ENCODE measurements around the gene MCRS1. TPM values are rescaled to one million over a fixed set of nuclear protein-coding genes. Genes with fewer than 3 reads are reported as not detected.
"Not testable (repeated sequence)": the region's sequence is repeated elsewhere in the genome, so short reads cannot be mapped to it uniquely, and the experiment has no call there.

The MCRS1 gene
- total RNA-seq, 1 experiment from 2014 or later: 86.8 TPM

DNA sequence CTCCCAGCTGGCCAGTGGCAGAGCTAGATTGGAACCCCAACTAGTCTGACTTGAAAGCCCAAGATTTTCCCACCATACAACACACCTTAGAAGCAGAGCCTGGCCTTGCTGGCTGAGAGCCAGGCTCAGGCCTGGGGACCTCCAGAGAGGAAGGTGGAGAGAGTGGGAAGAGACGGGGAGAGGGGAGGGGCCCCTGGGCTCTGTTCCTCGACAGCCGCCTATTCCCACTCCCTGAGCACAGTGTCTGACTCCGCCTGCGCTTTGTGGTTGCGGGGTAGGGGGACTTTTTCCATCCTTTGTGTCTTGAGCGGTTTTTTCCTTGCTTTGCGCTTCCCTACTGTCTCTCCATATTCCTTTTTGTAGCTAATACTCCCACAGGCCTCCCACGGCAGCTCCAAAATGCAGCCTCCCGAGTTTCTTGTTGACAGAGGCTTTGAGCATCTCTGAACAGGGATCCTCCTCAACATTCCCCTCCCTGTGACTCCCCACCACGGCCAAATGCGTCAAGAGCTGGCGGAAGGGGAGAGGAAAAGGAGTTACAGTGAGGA is 33.1 kb downstream of the MCRS1 start:
- H3K4me1 ChIP-seq (ENCODE audit: insufficient read depth, low read length): peaks cover 18% of the 10 kb centered on the region
- POLR2A ChIA-PET (ENCODE audit: unreplicated experiment): no interaction called here
- TF ChIP-seq EZH2 (IDR thresholded peaks at IDR 0.05; ENCODE audit: low read length, unreplicated experiment): no peak
- TF ChIP-seq EZH2phosphoT487 (IDR thresholded peaks at IDR 0.05; ENCODE audit: borderline replicate concordance, low read length): no peak
- TF ChIP-seq, protein P1, sequence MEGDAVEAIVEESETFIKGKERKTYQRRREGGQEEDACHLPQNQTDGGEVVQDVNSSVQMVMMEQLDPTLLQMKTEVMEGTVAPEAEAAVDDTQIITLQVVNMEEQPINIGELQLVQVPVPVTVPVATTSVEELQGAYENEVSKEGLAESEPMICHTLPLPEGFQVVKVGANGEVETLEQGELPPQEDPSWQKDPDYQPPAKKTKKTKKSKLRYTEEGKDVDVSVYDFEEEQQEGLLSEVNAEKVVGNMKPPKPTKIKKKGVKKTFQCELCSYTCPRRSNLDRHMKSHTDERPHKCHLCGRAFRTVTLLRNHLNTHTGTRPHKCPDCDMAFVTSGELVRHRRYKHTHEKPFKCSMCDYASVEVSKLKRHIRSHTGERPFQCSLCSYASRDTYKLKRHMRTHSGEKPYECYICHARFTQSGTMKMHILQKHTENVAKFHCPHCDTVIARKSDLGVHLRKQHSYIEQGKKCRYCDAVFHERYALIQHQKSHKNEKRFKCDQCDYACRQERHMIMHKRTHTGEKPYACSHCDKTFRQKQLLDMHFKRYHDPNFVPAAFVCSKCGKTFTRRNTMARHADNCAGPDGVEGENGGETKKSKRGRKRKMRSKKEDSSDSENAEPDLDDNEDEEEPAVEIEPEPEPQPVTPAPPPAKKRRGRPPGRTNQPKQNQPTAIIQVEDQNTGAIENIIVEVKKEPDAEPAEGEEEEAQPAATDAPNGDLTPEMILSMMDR (conservative IDR thresholded peaks at IDR 0.05; ENCODE audit: low read depth, low read length): no peak
- intact Hi-C loops (cut with micrococcal nuclease): no loop called here
- no peak overlapping the region for H3K9ac ChIP-seq (ENCODE audit: low read length)
- no peaks in the 10 kb centered on the region for H3K9me3 ChIP-seq (ENCODE audit: low read length)
- CTCF ChIA-PET: no interaction called here
- no peaks in the 10 kb centered on the region for H4K20me1 ChIP-seq (ENCODE audit: low read length)
- no peaks in the 10 kb centered on the region for H3K9me2 ChIP-seq (replicated peaks; ENCODE audit: low read length)
- ATAC-seq (no peak), DNase-seq (no peak)
- H2AFZ ChIP-seq (ENCODE audit: low read length): no peak overlapping the region
- H3K27ac ChIP-seq (ENCODE audit: low read length): no peak overlapping the region
- no peaks in the 10 kb centered on the region; the same call in 1 of the 2 replicates for H3K36me3 ChIP-seq (ENCODE audit: low read depth, low read length)
- no peak overlapping the region for H3K4me2 ChIP-seq (ENCODE audit: low read length)
- no peak overlapping the region for H3K4me3 ChIP-seq (ENCODE audit: low read length)
- no TSS peak for BruUV-seq (replicated peaks)
- H3K27me3 ChIP-seq (ENCODE audit: low read length): peaks cover 11% of the 10 kb centered on the region; the same call in 1 of the 2 replicates
- peaks cover 4% of the 10 kb centered on the region for H3F3A ChIP-seq (ENCODE audit: low read length, unreplicated experiment)
- no peaks in the 10 kb centered on the region for H3K79me2 ChIP-seq (ENCODE audit: low read length)

DNA sequence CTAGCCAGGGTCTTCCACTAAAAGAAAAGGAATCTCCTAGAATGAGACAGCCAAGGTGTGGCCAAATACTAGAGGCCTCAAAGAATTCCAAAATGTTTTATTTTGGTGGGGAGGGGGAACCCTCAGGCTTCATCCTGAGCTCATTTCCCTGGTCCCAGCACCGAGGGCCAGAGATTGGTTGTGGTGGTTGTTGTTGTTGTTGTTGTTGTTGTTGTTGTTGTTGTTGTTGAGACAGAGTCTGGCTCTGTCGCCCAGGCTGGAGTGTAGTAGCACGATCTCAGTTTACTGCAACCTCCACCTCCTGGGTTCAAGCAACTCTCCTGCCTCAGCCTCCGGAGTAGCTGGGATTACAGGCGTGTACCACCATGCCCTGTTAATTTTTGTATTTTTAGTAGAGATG is 33.8 kb downstream of the MCRS1 start:
- H3K4me3 ChIP-seq (ENCODE audit: low read length); H3F3A ChIP-seq (ENCODE audit: low read length, unreplicated experiment); POLR2A ChIA-PET (ENCODE audit: unreplicated experiment); intact Hi-C loops (cut with micrococcal nuclease); H3K9me2 ChIP-seq (replicated peaks; ENCODE audit: low read length); DNase-seq; H3K36me3 ChIP-seq (ENCODE audit: low read depth, low read length); H3K4me2 ChIP-seq (ENCODE audit: low read length); ATAC-seq; H3K79me2 ChIP-seq (ENCODE audit: low read length); H3K9ac ChIP-seq (ENCODE audit: low read length); BruUV-seq (replicated peaks); H3K9me3 ChIP-seq (ENCODE audit: low read length); CTCF ChIA-PET; H4K20me1 ChIP-seq (ENCODE audit: low read length); H2AFZ ChIP-seq (ENCODE audit: low read length); H3K27ac ChIP-seq (ENCODE audit: low read length): not testable (repeated sequence)
- Histone ChIP-seq H3K4me1 (ENCODE audit: insufficient read depth, low read length) (peaks cover 17% of the 10 kb centered on the region), H3K27me3 (ENCODE audit: low read length) (peaks cover 11% of the 10 kb centered on the region; the same call in 1 of the 2 replicates)

DNA sequence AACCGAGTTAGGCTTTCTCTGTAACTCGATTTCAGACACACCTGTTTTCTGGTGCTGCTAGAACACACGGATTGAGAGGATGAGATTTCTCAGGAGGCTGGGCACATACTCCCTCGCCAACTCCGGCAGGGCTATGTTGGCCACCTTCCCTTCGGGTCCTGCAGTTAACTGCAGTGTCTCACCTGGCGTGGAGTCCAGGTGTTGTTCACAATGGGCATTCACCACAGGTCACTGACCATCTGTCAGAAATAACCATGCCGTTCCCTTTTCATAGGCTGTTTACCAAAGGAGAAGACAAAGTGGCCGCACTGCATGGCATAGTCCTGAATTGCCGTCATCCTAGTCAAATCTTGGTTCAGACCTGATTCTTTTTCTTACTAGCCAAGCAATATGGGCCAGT is 34.6 kb downstream of the MCRS1 start:
- H3K27me3 ChIP-seq (ENCODE audit: low read length): peaks cover 8% of the 10 kb centered on the region; the same call in 1 of the 2 replicates
- no peak for DNase-seq
- H3K9me2 ChIP-seq (replicated peaks; ENCODE audit: low read length): no peaks in the 10 kb centered on the region
- CTCF ChIA-PET: no interaction called here
- no peak overlapping the region for H3K4me2 ChIP-seq (ENCODE audit: low read length)
- no peaks in the 10 kb centered on the region for H3K9me3 ChIP-seq (ENCODE audit: low read length)
- no peak overlapping the region for H3K9ac ChIP-seq (ENCODE audit: low read length)
- no peak overlapping the region for H3K4me3 ChIP-seq (ENCODE audit: low read length)
- no peak for ATAC-seq
- H3K36me3 ChIP-seq (ENCODE audit: low read depth, low read length): no peaks in the 10 kb centered on the region; the same call in 1 of the 2 replicates
- H4K20me1 ChIP-seq (ENCODE audit: low read length): no peaks in the 10 kb centered on the region
- intact Hi-C loops (cut with micrococcal nuclease): no loop called here
- POLR2A ChIA-PET (ENCODE audit: unreplicated experiment): no interaction called here
- peaks cover 17% of the 10 kb centered on the region for H3K4me1 ChIP-seq (ENCODE audit: insufficient read depth, low read length)
- peaks cover 4% of the 10 kb centered on the region for H3F3A ChIP-seq (ENCODE audit: low read length, unreplicated experiment)
- no peak overlapping the region for H3K27ac ChIP-seq (ENCODE audit: low read length)
- no peaks in the 10 kb centered on the region for H3K79me2 ChIP-seq (ENCODE audit: low read length)
- TF ChIP-seq, protein P1 (conservative IDR thresholded peaks at IDR 0.05; ENCODE audit: low read depth, low read length): no peak
- no peak for TF ChIP-seq EZH2 (IDR thresholded peaks at IDR 0.05; ENCODE audit: low read length, unreplicated experiment)
- TF ChIP-seq EZH2phosphoT487 (IDR thresholded peaks at IDR 0.05; ENCODE audit: borderline replicate concordance, low read length): no peak
- no peak overlapping the region for H2AFZ ChIP-seq (ENCODE audit: low read length)
- BruUV-seq (replicated peaks): no TSS peak

All from PC-3 (cell line).